Epithelial cell of esophagus (primary cell): ENCODE measurements around the gene GABBR2.

ENCODE experiments used
- DNase-seq: peaks from one replicate; pipeline ENCODE4 v3.0.0; 2010; ENCODE audit warnings: low read depth
- H3K4me3 ChIP-seq: 2 replicates; pipeline ENCODE4 v1.5.1; 2011; ENCODE audit warnings: mild to moderate bottlenecking, low read length, control low read depth
- TF ChIP-seq, protein P1 (sequence below): IDR thresholded peaks from 2 replicates; pipeline ENCODE4 v1.5.1; 2011; ENCODE audit warnings: low read depth, mild to moderate bottlenecking, low read length, control low read depth, inconsistent platforms; ENCODE audit not compliant: insufficient read depth; ENCODE audit errors: missing control alignments

Gene GABBR2

DNA sequence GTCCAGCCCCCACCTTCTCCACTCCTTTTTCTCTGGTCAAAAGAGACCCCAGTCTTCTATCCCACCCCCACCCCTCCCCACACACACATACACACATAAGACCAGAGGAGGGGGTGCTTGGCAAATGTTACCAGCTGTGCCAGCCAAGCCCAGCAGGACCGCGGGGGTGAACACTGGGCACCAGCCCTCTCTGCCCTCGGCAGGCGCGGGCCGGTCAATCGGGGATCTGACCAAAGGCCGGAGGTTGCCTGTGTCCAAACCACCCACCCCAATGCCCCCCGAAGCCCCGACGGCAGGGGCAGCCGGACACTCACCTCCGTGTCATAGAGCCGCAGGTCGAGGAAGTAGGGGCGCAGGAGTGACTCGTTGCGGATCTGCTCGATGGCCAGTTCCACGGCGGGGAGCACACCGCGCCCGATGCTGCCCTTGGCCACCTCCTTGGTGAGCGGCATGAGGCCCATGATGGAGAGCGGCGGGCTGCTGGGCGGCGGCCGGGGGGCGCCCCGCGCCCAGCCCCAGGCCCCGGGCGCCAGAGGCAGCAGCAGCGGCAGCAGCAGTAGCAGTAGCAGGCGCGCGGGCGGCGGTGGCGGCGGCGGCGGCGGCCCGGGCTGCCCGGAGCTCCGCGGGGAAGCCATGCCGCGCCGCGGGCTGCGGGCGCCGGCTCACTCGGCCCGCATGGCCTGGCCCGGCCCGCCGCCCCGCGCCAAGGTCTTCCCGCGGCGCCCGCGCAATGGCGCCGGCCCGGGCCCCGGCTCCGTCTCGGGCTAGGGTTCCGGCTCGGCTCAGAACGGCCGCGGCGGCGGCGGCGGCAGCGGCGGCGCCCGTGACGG lies 417 bp downstream of the GABBR2 start:
- H3K4me3 ChIP-seq: no peak overlapping the region
- TF ChIP-seq, protein P1, sequence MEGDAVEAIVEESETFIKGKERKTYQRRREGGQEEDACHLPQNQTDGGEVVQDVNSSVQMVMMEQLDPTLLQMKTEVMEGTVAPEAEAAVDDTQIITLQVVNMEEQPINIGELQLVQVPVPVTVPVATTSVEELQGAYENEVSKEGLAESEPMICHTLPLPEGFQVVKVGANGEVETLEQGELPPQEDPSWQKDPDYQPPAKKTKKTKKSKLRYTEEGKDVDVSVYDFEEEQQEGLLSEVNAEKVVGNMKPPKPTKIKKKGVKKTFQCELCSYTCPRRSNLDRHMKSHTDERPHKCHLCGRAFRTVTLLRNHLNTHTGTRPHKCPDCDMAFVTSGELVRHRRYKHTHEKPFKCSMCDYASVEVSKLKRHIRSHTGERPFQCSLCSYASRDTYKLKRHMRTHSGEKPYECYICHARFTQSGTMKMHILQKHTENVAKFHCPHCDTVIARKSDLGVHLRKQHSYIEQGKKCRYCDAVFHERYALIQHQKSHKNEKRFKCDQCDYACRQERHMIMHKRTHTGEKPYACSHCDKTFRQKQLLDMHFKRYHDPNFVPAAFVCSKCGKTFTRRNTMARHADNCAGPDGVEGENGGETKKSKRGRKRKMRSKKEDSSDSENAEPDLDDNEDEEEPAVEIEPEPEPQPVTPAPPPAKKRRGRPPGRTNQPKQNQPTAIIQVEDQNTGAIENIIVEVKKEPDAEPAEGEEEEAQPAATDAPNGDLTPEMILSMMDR: no peak

GRCh38 chr9:98707166-98708102 lies 1.3 kb downstream of the GABBR2 start:
- no peak overlapping the region for H3K4me3 ChIP-seq
- TF ChIP-seq, protein P1: no peak
- peak; percentile 70 for DNase-seq

More for the DNA sequence above, 417 bp downstream of the GABBR2 start:
- no peak for DNase-seq

- peak; percentile 25 for DNase-seq
- H3K4me3 ChIP-seq: no peak overlapping the region
- TF ChIP-seq, protein P1: no peak
Observed at GRCh38 chr9:98706651-98707165, 2.0 kb downstream of the GABBR2 start.

GRCh38 chr9:98702835-98703380 lies 5.8 kb downstream of the GABBR2 start:
- H3K4me3 ChIP-seq: no peak overlapping the region
- DNase-seq: no peak
- TF ChIP-seq, protein P1: no peak

GRCh38 chr9:98702340-98702739 lies 6.4 kb downstream of the GABBR2 start:
- no peak for DNase-seq

DNA sequence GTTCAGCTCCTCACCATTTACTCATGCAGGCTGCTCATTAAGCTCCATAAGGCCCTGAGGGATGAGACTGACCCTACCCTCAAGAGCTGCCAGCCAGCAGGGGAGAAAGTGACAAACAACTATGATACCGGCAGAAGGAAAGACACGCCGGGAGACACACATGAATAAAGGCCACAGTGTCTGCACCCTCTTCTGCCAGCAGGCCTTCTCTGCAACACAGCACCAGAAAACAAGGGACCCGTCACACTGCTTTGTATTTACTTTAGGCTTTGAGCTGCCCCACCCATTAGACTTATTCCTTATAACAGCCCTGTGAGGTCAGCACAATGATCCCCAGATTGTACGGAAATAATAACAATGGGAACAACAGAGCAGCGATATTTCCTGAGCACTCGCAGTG lies 7.2 kb downstream of the GABBR2 start:
- no peak for DNase-seq
- H3K4me3 ChIP-seq: no peak overlapping the region
- TF ChIP-seq, protein P1: no peak

More at GRCh38 chr9:98702340-98702739, 6.4 kb downstream of the GABBR2 start:
- no peak overlapping the region for H3K4me3 ChIP-seq
- TF ChIP-seq, protein P1: no peak
